ENCODE measurements around the gene CBX4. TPM values are rescaled to one million over a fixed set of nuclear protein-coding genes. Genes with fewer than 3 reads are reported as not detected.

CBX4 gene
- total and polyA plus RNA-seq, 2 of the 13 experiments (the other 11 are each of a cell fraction or from before 2014, with no cell fraction given): 25.8 to 50.8 TPM

- 0 out of 2 replicates have a peak, but pooled peaks have one; percentile 53 for TF ChIP-seq SMAD1 (CRISPR knock-in tag; IDR thresholded peaks at IDR 0.05; ENCODE audit: borderline replicate concordance, low read depth)
- TF ChIP-seq RBAK (CRISPR knock-in tag; IDR thresholded peaks at IDR 0.05): no peak
- TF ChIP-seq FLYWCH1 (CRISPR knock-in tag; IDR thresholded peaks at IDR 0.05): no peak
- no peak for TF ChIP-seq ZNF33A (CRISPR knock-in tag; IDR thresholded peaks at IDR 0.05; ENCODE audit: borderline replicate concordance)
- TF ChIP-seq LRRFIP1 (CRISPR knock-in tag; conservative IDR thresholded peaks at IDR 0.05): no peak
- TF ChIP-seq POLR2G (IDR thresholded peaks at IDR 0.05; ENCODE audit: low read depth, low read length): peak; percentile 92
- TF ChIP-seq ZNF383 (CRISPR knock-in tag; IDR thresholded peaks at IDR 0.05; ENCODE audit: borderline replicate concordance): no peak
- TF ChIP-seq ZNF160 (CRISPR knock-in tag; IDR thresholded peaks at IDR 0.05): peak; percentile 69; the same call in 1 of the 2 replicates
- TF ChIP-seq ZKSCAN8 (CRISPR knock-in tag; IDR thresholded peaks at IDR 0.05; ENCODE audit: borderline replicate concordance): no peak; the same call in 1 of the 2 replicates
- 0 out of 2 replicates have a peak, but pooled peaks have one; percentile 42 for TF ChIP-seq ZNF17 (CRISPR knock-in tag; IDR thresholded peaks at IDR 0.05)
- no peak for TF ChIP-seq ZNF224 (CRISPR knock-in tag; IDR thresholded peaks at IDR 0.05)
- peak; percentile 58 for TF ChIP-seq FOXP4 (CRISPR knock-in tag; IDR thresholded peaks at IDR 0.05)
- TF ChIP-seq NKX3-1 (CRISPR knock-in tag; IDR thresholded peaks at IDR 0.05): no peak; the same call in 1 of the 2 replicates
- TF ChIP-seq ZNF674 (CRISPR knock-in tag; IDR thresholded peaks at IDR 0.05; ENCODE audit: low read depth): no peak
- TF ChIP-seq ZNF556 (CRISPR knock-in tag; IDR thresholded peaks at IDR 0.05; ENCODE audit: borderline replicate concordance): no peak; the same call in 1 of the 2 replicates
- peak; percentile 87 for TF ChIP-seq HIVEP1 (CRISPR knock-in tag; IDR thresholded peaks at IDR 0.05)
- no peak; the same call in 1 of the 2 replicates for TF ChIP-seq HOXA9 (CRISPR knock-in tag; IDR thresholded peaks at IDR 0.05; ENCODE audit: borderline replicate concordance)
- TF ChIP-seq TERF1 (CRISPR knock-in tag; IDR thresholded peaks at IDR 0.05): no peak
- TF ChIP-seq ZNF788 (CRISPR knock-in tag; IDR thresholded peaks at IDR 0.05; ENCODE audit: borderline replicate concordance): 0 out of 2 replicates have a peak, but pooled peaks have one; percentile 27
- no peak for TF ChIP-seq ZNF780A (CRISPR knock-in tag; IDR thresholded peaks at IDR 0.05)
- TF ChIP-seq KAT8 (CRISPR knock-in tag; IDR thresholded peaks at IDR 0.05): peak; percentile 71
- no peak for TF ChIP-seq ARNT (IDR thresholded peaks at IDR 0.05)
- TF ChIP-seq TFDP1 (CRISPR knock-in tag; IDR thresholded peaks at IDR 0.05; ENCODE audit: borderline replicate concordance): peak; percentile 89
- TF ChIP-seq CC2D1A (CRISPR knock-in tag; IDR thresholded peaks at IDR 0.05): no peak
These were observed 5.8 kb upstream of the CBX4 start (continued) for GRCh38 chr17:79844869-79845600.
